HUES64 (cell line): ENCODE measurements around the gene MTA1.

Experiments
- H3K27ac ChIP-seq: 2 replicates; pipeline ENCODE4 v1.7.0; 2013; ENCODE audit warnings: low read depth, low read length, inconsistent platforms
- H3K27me3 ChIP-seq: 2 replicates; pipeline ENCODE4 v1.6.1; 2013; ENCODE audit warnings: mild to moderate bottlenecking, low read length; ENCODE audit not compliant: insufficient read depth
- H3K36me3 ChIP-seq: 2 replicates; pipeline ENCODE4 v1.6.1; 2013; ENCODE audit warnings: mild to moderate bottlenecking, low read length; ENCODE audit not compliant: insufficient read depth
- H3K4me1 ChIP-seq: 2 replicates; pipeline ENCODE4 v1.6.1; 2013; ENCODE audit warnings: mild to moderate bottlenecking, low read length, moderate library complexity; ENCODE audit not compliant: insufficient read depth
- H3K4me3 ChIP-seq: 2 replicates; pipeline ENCODE4 v1.5.1; 2013; ENCODE audit warnings: mild to moderate bottlenecking, low read length, moderate library complexity
- H3K9ac ChIP-seq: 2 replicates; pipeline ENCODE4 v1.6.1; 2013; ENCODE audit warnings: mild to moderate bottlenecking, low read depth, low read length
- H3K9me3 ChIP-seq: 2 replicates; pipeline ENCODE4 v1.6.1; 2013; ENCODE audit warnings: low read depth, low read length; ENCODE audit not compliant: insufficient read depth
- WGBS: fragments of 150-250, 120-280 bp; methylation state at CpG from one replicate; pipeline ENCODE4 v1.1.7; 2013; ENCODE audit warnings: missing lambda C conversion rate; 5-methylcytosine and 5-hydroxymethylcytosine counted together

MTA1 gene

GRCh38 chr14:105411017-105411941, 8.3 kb upstream of the MTA1 start:
- Histone ChIP-seq H3K9me3 (no peaks in the 10 kb centered on the region), H3K9ac (peak overlapping the region; percentile 37; the same call in 1 of the 2 replicates), H3K4me1 (0 out of 2 replicates have a peak, but pooled peaks cover 4% of the 10 kb centered on the region), H3K27me3 (peaks cover 60% of the 10 kb centered on the region), H3K36me3 (no peaks in the 10 kb centered on the region), H3K4me3 (peak overlapping the region; percentile 41), H3K27ac (no peak overlapping the region)
- WGBS = 13% methylated on average over 80 of the region's 86 CpGs

GRCh38 chr14:105411985-105412770, 7.4 kb upstream of the MTA1 start:
- WGBS = 83% methylated on average over 17 of the region's 17 CpGs
- Histone ChIP-seq H3K4me3 (no peak overlapping the region), H3K36me3 (no peaks in the 10 kb centered on the region), H3K9ac (no peak overlapping the region), H3K4me1 (0 out of 2 replicates have a peak, but pooled peaks cover 4% of the 10 kb centered on the region), H3K27me3 (peaks cover 60% of the 10 kb centered on the region), H3K27ac (no peak overlapping the region), H3K9me3 (no peaks in the 10 kb centered on the region)

GRCh38 chr14:105412771-105413543, 6.7 kb upstream of the MTA1 start:
- Histone ChIP-seq H3K9ac (no peak overlapping the region), H3K4me3 (no peak overlapping the region), H3K9me3 (no peaks in the 10 kb centered on the region), H3K36me3 (no peaks in the 10 kb centered on the region), H3K27ac (no peak overlapping the region), H3K4me1 (0 out of 2 replicates have a peak, but pooled peaks cover 4% of the 10 kb centered on the region), H3K27me3 (peaks cover 60% of the 10 kb centered on the region)
- WGBS = 87% methylated on average over 8 of the region's 8 CpGs

- Histone ChIP-seq H3K4me1 (0 out of 2 replicates have a peak, but pooled peaks cover 4% of the 10 kb centered on the region), H3K9ac (no peak overlapping the region), H3K9me3 (no peaks in the 10 kb centered on the region), H3K27ac (no peak overlapping the region), H3K27me3 (peaks cover 60% of the 10 kb centered on the region), H3K4me3 (no peak overlapping the region), H3K36me3 (no peaks in the 10 kb centered on the region)
- WGBS = 96% methylated on average over 2 of the region's 2 CpGs
These were observed 6.1 kb upstream of the MTA1 start for GRCh38 chr14:105413544-105413886.

GRCh38 chr14:105414456-105415371, 4.9 kb upstream of the MTA1 start:
- no peak overlapping the region for H3K27ac ChIP-seq
- H3K4me1 ChIP-seq = peaks cover 8% of the 10 kb centered on the region; the same call in 1 of the 2 replicates
- WGBS = 5% methylated on average over 79 of the region's 79 CpGs
- H3K4me3 ChIP-seq = peak overlapping the region; percentile 64
- H3K9me3 ChIP-seq = no peaks in the 10 kb centered on the region
- peak overlapping the region; percentile 80 for H3K9ac ChIP-seq
- no peaks in the 10 kb centered on the region for H3K36me3 ChIP-seq
- peaks cover 50% of the 10 kb centered on the region for H3K27me3 ChIP-seq

- no peak overlapping the region for H3K27ac ChIP-seq
- no peaks in the 10 kb centered on the region for H3K9me3 ChIP-seq
- WGBS = 93% methylated on average over 24 of the region's 25 CpGs
- H3K36me3 ChIP-seq = no peaks in the 10 kb centered on the region
- H3K4me1 ChIP-seq = peaks cover 7% of the 10 kb centered on the region; the same call in 1 of the 2 replicates
- peak overlapping the region; percentile 64 for H3K4me3 ChIP-seq
- no peak overlapping the region; the same call in 1 of the 2 replicates for H3K9ac ChIP-seq
- H3K27me3 ChIP-seq = peaks cover 39% of the 10 kb centered on the region
These were observed 3.9 kb upstream of the MTA1 start for GRCh38 chr14:105415481-105416428.

GRCh38 chr14:105416671-105417070, 3.0 kb upstream of the MTA1 start:
- H3K4me1 ChIP-seq = peaks cover 4% of the 10 kb centered on the region; the same call in 1 of the 2 replicates
- WGBS = 93% methylated on average over 10 of the region's 11 CpGs
- H3K4me3 ChIP-seq = no peak overlapping the region
- no peak overlapping the region for H3K27ac ChIP-seq
- no peaks in the 10 kb centered on the region for H3K9me3 ChIP-seq
- H3K27me3 ChIP-seq = peaks cover 31% of the 10 kb centered on the region
- H3K36me3 ChIP-seq = no peaks in the 10 kb centered on the region
- no peak overlapping the region for H3K9ac ChIP-seq

GRCh38 chr14:105417690-105418121, 1.9 kb upstream of the MTA1 start:
- peaks cover 22% of the 10 kb centered on the region for H3K27me3 ChIP-seq
- H3K27ac ChIP-seq = no peak overlapping the region
- H3K9ac ChIP-seq = no peak overlapping the region
- 91% methylated on average over 3 of the region's 3 CpGs for WGBS
- H3K9me3 ChIP-seq = no peaks in the 10 kb centered on the region
- no peak overlapping the region for H3K4me3 ChIP-seq
- peaks cover 4% of the 10 kb centered on the region; the same call in 1 of the 2 replicates for H3K4me1 ChIP-seq
- H3K36me3 ChIP-seq = peaks cover 8% of the 10 kb centered on the region
